ENCODE measurements around the gene TYRP1.

Gene TYRP1

DNA sequence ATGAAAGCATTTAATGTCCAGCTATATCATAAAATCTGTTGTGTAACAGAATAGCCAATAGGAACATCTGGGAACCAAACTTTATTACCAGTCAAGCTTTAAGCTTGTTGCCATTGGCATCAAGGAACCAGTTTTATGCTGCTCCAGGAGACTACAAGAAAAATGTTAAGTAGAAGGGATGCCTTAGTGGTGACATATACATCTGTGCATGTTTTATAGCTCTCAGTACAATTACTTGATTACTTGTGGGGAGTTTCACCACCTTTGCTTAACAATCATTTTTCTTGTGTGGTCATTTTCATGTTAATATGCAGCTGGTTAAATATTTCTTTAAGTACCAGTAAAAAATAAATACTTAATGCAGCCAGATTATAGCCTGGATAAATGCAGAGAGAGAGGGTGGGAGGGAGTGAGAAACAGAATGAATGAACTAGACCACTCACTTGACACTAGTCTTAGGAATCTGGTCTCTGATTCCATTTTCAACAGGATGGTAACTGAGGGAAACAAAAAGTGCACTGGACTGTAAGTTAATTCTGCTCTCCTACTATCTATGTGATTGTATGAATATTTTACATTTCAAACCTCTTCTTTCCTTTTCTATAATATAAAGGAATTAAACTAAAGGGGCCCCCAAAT is 45.9 kb downstream of the TYRP1 start:
- Histone ChIP-seq H3K9me3 (ENCODE audit: insufficient read depth, low read length) (no peaks in the 10 kb centered on the region), H2AFZ (ENCODE audit: low read depth, low read length, severe bottlenecking) (no peak overlapping the region), H3K9ac (ENCODE audit: low read length) (no peak overlapping the region), H3K4me2 (ENCODE audit: low read depth, low read length, poor library complexity, severe bottlenecking) (no peak overlapping the region), H3F3A (ENCODE audit: insufficient read depth) (no peaks in the 10 kb centered on the region), H3K4me3 (ENCODE audit: insufficient read depth, low read length, poor library complexity, severe bottlenecking) (no peak overlapping the region), H4K20me1 (ENCODE audit: low read depth, low read length) (no peaks in the 10 kb centered on the region), H3K36me3 (ENCODE audit: low read length) (no peaks in the 10 kb centered on the region), H3K27me3 (ENCODE audit: low read length) (no peaks in the 10 kb centered on the region), H3K27ac (ENCODE audit: low read depth, low read length) (no peak overlapping the region), H3K9me2 (replicated peaks; ENCODE audit: insufficient read depth, low read length) (no peaks in the 10 kb centered on the region), H3K79me2 (ENCODE audit: insufficient read depth, low read length) (no peaks in the 10 kb centered on the region)
- TF ChIP-seq EZH2phosphoT487 (conservative IDR thresholded peaks at IDR 0.05; ENCODE audit: low read length) = no peak
- TF ChIP-seq, protein P1, sequence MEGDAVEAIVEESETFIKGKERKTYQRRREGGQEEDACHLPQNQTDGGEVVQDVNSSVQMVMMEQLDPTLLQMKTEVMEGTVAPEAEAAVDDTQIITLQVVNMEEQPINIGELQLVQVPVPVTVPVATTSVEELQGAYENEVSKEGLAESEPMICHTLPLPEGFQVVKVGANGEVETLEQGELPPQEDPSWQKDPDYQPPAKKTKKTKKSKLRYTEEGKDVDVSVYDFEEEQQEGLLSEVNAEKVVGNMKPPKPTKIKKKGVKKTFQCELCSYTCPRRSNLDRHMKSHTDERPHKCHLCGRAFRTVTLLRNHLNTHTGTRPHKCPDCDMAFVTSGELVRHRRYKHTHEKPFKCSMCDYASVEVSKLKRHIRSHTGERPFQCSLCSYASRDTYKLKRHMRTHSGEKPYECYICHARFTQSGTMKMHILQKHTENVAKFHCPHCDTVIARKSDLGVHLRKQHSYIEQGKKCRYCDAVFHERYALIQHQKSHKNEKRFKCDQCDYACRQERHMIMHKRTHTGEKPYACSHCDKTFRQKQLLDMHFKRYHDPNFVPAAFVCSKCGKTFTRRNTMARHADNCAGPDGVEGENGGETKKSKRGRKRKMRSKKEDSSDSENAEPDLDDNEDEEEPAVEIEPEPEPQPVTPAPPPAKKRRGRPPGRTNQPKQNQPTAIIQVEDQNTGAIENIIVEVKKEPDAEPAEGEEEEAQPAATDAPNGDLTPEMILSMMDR (IDR thresholded peaks at IDR 0.05; ENCODE audit: insufficient read depth, low read length, poor library complexity, severe bottlenecking) = no peak

DNA sequence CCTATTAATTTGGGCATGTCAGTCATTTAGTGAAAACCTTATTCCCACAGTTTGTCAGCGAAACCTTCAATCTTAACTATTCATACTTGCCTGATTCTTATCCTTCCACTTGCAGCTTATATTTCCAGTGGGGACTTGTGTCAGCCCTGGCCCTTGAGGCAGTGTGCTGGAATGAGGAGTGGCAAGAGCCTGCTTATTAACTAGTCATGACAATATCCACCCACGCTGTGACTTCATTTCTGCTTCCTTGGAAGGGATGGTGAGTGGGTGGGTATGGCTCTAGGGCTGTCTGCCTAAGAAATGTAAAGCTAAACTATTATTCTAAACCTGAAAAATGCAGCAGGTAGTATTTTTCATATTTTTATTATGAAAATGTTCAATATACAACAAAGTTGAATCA is 47.7 kb downstream of the TYRP1 start:
- Histone ChIP-seq H3K9me2 (replicated peaks; ENCODE audit: insufficient read depth, low read length) (no peaks in the 10 kb centered on the region), H3K27ac (ENCODE audit: low read depth, low read length) (no peak overlapping the region), H3K27me3 (ENCODE audit: low read length) (no peaks in the 10 kb centered on the region), H2AFZ (ENCODE audit: low read depth, low read length, severe bottlenecking) (no peak overlapping the region), H3K4me2 (ENCODE audit: low read depth, low read length, poor library complexity, severe bottlenecking) (no peak overlapping the region), H3K4me3 (ENCODE audit: insufficient read depth, low read length, poor library complexity, severe bottlenecking) (no peak overlapping the region), H3F3A (ENCODE audit: insufficient read depth) (no peaks in the 10 kb centered on the region), H4K20me1 (ENCODE audit: low read depth, low read length) (no peaks in the 10 kb centered on the region), H3K79me2 (ENCODE audit: insufficient read depth, low read length) (no peaks in the 10 kb centered on the region), H3K9me3 (ENCODE audit: insufficient read depth, low read length) (no peaks in the 10 kb centered on the region), H3K36me3 (ENCODE audit: low read length) (no peaks in the 10 kb centered on the region), H3K9ac (ENCODE audit: low read length) (no peak overlapping the region)
- TF ChIP-seq, protein P1 (IDR thresholded peaks at IDR 0.05; ENCODE audit: insufficient read depth, low read length, poor library complexity, severe bottlenecking) = no peak
- no peak for TF ChIP-seq EZH2phosphoT487 (conservative IDR thresholded peaks at IDR 0.05; ENCODE audit: low read length)

DNA sequence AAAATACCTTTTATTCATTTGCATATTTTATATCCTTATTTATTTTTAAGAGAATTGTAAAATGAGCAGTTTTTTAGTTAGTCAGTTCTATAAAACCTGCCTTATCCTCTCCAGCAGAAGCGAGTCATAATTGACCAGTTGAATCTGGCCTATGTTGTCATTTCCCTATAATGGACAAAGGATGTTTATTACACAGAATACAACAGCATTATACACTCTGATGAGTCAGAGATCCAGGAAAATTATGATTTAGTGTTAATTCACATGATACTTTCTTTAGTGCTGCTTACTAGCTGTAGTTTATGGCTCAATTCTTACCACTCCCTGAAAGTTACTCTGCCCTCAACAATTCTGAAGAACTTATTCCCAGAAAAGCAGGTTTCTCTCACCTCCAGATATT is 54.8 kb downstream of the TYRP1 start:
- Histone ChIP-seq H3F3A (ENCODE audit: insufficient read depth) (no peaks in the 10 kb centered on the region), H3K9ac (ENCODE audit: low read length) (no peak overlapping the region), H3K9me3 (ENCODE audit: insufficient read depth, low read length) (no peaks in the 10 kb centered on the region), H3K4me3 (ENCODE audit: insufficient read depth, low read length, poor library complexity, severe bottlenecking) (no peak overlapping the region), H2AFZ (ENCODE audit: low read depth, low read length, severe bottlenecking) (no peak overlapping the region), H3K27ac (ENCODE audit: low read depth, low read length) (no peak overlapping the region), H3K79me2 (ENCODE audit: insufficient read depth, low read length) (no peaks in the 10 kb centered on the region), H3K36me3 (ENCODE audit: low read length) (no peaks in the 10 kb centered on the region), H3K4me2 (ENCODE audit: low read depth, low read length, poor library complexity, severe bottlenecking) (no peak overlapping the region), H3K27me3 (ENCODE audit: low read length) (no peaks in the 10 kb centered on the region), H3K9me2 (replicated peaks; ENCODE audit: insufficient read depth, low read length) (no peaks in the 10 kb centered on the region), H4K20me1 (ENCODE audit: low read depth, low read length) (peaks cover 4% of the 10 kb centered on the region; the same call in 1 of the 2 replicates)
- no peak for TF ChIP-seq EZH2phosphoT487 (conservative IDR thresholded peaks at IDR 0.05; ENCODE audit: low read length)
- TF ChIP-seq, protein P1 (IDR thresholded peaks at IDR 0.05; ENCODE audit: insufficient read depth, low read length, poor library complexity, severe bottlenecking) = no peak

Data from SU-DHL-6 (cell line).